HG03103 (cell line): Measurements from ENCODE around the gene DDX27.

Experiments
- ATAC-seq: cut with Tn5 transposase; IDR thresholded peaks from one replicate; pipeline ENCODE4 v1.9.1; 2021; ENCODE audit warnings: low read depth; ENCODE audit not compliant: unreplicated experiment

The DDX27 gene

DNA sequence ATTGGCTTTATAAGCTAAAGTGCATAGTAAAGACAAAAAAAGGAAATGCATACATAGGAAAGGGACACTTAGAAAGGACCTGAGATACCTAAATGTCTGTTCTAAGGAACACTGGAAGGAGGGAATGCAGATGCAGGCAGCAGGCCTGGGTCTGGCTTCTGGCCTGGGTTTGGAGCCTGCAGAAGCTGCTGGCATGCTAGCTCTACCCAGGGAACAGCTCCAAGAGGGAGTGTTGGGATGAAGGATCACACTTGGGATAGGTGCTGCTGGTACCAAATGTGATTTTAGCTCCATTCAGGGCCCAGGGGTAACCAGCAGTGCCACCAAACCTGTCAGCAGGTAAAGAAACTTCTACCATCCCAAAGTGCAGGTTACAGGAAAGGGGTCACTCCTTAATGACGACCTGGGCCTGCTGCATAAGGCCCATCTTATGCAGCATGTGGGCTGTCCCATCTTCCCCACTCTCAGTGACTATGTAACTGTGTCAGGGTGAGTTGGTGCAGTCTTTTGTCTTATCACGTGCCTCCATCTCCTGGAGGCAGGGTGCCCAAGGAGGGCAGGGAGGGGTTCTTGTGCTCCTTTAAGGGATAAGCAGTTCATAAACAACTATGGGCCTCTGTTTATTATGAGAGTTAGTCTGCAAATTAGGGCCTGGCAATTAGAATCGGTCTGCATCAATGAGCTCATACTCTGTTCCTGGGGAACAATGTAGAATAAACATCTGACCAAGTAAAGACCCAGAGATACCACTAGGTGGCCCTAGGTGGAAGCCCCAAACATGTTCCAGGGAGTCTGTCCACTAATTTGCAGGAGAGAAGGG is 26.9 kb downstream of the DDX27 start:
- no peak for ATAC-seq

GRCh38 chr20:49247169-49247723 is 28.0 kb downstream of the DDX27 start:
- no peak for ATAC-seq

DNA sequence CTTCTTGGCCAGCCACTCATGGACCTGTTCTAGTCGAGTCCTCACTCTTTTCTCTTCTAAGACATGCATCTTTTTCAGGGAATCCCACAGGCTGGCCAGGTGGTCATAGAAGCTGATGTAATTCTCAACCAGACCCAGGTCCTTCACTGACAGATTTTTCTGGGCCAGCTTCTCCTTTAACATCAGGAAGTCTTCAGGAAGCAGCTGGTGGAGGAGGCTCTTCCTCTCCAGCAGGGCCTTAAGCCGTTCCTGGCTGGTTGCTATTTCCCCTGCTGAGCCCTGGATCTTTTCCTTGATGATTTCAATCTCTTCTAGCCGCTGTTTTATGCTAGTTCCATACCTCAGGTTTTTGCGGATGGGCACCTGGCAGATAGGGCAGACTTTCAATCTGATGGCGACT is 28.6 kb downstream of the DDX27 start:
- ATAC-seq: no peak

- ATAC-seq: no peak
Measured at GRCh38 chr20:49248301-49248700, 29.1 kb downstream of the DDX27 start.

GRCh38 chr20:49248879-49249665 is 29.9 kb downstream of the DDX27 start:
- no peak for ATAC-seq

GRCh38 chr20:49252556-49253350 is 33.5 kb downstream of the DDX27 start:
- ATAC-seq: no peak

GRCh38 chr20:49256261-49256660 is 37.0 kb downstream of the DDX27 start:
- no peak for ATAC-seq

DNA sequence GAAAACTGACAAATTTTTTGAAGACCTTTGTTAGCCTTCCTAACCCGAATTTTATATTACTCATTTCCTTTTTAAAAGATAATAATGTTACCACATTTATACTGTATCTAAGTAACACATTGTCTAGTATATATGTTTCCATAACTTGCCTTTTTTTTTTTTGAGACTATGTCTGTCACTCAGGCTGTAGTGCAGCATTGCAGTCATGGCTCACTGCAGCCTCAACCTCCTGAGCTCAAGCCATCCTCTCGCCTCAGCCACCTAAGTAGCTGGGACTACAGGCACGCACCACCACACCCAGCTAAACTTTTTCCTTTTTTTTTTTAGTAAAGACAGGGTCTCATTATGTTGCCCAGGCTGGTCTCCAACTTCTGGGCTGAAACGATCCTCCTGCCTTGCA is 40.1 kb downstream of the DDX27 start:
- ATAC-seq: no peak

- no peak for ATAC-seq
Measured at GRCh38 chr20:49259799-49260198, 40.6 kb downstream of the DDX27 start.

- no peak for ATAC-seq
Measured at GRCh38 chr20:49260218-49260617, 41.0 kb downstream of the DDX27 start.

DNA sequence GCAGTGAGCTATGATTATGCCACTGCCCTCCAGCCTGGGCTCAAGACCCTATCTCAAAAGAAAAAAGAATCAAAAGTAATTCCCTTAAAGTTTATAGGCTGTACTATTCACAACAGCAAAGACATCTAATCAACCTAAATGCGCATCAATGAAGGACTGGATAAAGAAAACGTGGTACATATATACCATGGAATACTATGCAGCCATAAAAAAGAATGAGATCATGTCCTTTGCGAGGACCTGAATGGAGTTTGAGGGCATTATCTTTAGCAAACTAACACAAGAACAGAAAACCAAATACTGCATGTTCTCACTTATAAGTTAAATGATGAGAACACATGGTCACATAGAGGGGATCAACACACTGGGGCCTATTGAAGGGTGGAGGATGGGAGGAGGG is 42.0 kb downstream of the DDX27 start:
- no peak for ATAC-seq

DNA sequence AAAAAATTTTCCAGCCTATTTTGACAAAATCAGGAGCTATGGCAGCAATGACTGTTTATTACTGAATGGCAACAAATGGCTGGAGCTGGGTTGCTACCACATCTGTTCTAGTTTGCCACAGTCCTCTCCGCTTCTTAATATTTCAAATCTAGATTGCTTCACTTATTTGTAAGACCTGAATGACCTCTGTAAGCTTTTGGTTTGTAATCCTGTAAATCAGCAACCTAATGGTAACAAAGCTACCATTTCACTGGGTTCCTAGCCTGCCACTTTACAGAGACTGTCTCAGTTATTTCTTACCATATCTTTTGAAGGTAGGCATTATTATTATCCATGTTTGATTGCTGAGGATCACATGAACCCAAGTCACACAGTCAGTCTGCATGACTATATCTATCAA is 43.2 kb downstream of the DDX27 start:
- no peak for ATAC-seq

DNA sequence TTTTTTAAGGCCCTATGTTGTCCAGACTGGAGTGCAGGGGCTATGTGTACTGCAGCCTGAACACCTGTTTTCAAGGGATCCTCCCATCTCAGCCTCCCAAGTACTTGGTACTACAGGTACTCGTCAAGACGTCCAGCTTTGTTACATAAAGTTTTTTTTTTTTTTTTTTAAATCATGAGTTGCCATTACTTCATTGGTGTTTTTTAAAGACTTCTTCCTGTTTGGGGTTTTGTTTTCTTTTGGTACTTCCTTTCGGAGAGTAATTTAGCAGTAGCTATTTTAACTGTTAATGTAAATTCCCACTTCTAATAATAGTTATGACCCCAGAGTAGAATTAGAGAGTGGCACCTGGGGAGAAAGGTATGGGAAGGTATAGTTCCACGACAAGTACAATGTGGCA is 48.1 kb downstream of the DDX27 start:
- ATAC-seq: no peak

- ATAC-seq: no peak
Measured at GRCh38 chr20:49268600-49269365, 49.6 kb downstream of the DDX27 start.

GRCh38 chr20:49270177-49270576 is 51.0 kb downstream of the DDX27 start:
- no peak for ATAC-seq

DNA sequence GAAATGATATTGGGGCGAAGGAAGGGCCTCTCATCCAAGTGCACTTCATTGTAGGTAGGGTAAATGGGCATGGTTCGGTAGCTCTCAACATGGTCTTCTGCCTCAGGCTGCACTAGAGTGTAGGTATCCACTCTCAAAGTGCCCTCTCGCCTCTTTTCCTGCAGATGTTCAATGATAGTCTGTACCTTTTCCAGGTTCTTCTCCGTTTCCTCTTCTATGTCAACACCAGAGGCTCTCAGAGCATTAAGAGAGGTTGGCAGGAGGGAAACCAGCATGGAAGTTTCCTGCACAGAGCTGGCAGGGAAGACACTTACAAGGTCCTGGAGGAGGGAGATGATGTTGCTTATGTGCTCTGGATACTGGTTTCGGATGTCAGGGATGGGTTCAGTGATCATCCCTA is 51.5 kb downstream of the DDX27 start:
- ATAC-seq: no peak

DNA sequence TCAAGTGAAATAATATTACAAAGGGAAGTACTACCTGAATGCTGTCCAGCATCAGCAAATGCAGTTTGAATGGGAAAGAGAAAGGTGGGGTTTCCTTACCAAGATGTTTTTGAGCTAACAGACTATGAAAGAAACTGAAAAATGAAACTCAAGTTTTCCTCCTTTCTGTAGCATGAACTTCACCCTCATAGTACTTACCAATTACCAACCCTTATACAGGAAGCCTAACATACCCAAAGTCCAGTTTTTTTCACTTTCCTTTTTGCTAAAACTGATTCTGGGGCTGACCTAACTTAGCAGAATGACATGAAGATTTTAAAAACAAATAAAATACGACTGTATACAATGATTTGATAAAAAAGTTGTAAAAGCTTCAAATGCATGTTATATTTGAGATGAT is 53.4 kb downstream of the DDX27 start:
- ATAC-seq: no peak

DNA sequence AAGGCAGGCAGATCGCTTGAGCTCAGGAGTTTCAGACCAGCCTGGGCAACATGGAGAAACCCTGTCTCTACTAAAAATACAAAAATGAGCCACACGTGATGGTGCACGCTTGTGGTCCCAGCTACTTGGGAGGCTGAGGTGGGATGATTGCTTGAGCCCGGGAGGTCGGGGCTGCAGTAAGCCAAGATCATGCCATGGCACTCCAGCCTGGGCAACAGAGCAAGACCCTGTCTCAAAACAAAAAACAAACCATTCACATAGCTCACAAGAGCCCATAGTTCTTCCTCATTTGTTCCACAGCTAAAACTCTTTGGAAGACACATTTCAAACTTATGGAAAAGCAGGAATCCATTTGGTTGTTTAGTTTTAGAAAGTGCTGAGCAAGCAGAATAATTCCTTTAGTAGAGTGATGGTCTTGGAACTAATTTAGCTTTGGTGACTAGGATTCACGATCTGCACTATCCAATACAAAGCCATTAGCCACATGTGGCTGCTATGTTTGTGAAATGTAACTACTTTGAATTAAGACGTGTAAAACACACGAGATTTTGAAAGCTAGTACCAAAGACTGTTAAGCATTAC is 54.6 kb downstream of the DDX27 start:
- ATAC-seq: no peak

GRCh38 chr20:49275216-49275615 is 56.0 kb downstream of the DDX27 start:
- no peak for ATAC-seq

- ATAC-seq: no peak
Measured at GRCh38 chr20:49275636-49276035, 56.4 kb downstream of the DDX27 start.
